ENCODE data around the gene PRMT2.

The PRMT2 gene

GRCh38 chr21:46597896-46598343 is 37.6 kb upstream of the PRMT2 start:
- Histone ChIP-seq H3K23ac (ENCODE audit: low read length) (no peak overlapping the region), H3K27ac (ENCODE audit: low read depth, low read length) (no peak overlapping the region), H2BK5ac (ENCODE audit: low read depth, low read length, poor library complexity) (no peak overlapping the region), H2AK5ac (ENCODE audit: low read length) (no peak overlapping the region), H4K8ac (ENCODE audit: low read depth, low read length) (no peak overlapping the region), H3K36me3 (ENCODE audit: control insufficient read depth in 1 of 2, insufficient read depth in 2 of 2, low read length in 2 of 2) (no peaks in the 10 kb centered on the region), H3K79me2 (ENCODE audit: control insufficient read depth, insufficient read depth, low read length, poor library complexity) (peaks cover 1% of the 10 kb centered on the region), H3K4me1 (ENCODE audit: control insufficient read depth in 1 of 2, insufficient read depth in 2 of 2, low read length in 2 of 2) (peaks cover 5 to 6% of the 10 kb centered on the region in 2 experiments), H3K4me2 (ENCODE audit: low read length) (no peak overlapping the region), H3K9ac (ENCODE audit: low read length) (no peak overlapping the region), H2BK12ac (ENCODE audit: low read length) (no peak overlapping the region), H4K91ac (ENCODE audit: low read depth, low read length) (no peak overlapping the region), H3K4ac (ENCODE audit: low read depth, low read length) (no peak overlapping the region), H3K4me3 (ENCODE audit: low read depth, low read length) (no peak overlapping the region), H3K18ac (ENCODE audit: low read length) (no peak overlapping the region), H2AFZ (ENCODE audit: insufficient read depth, low read length, poor library complexity) (no peak overlapping the region), H3K14ac (ENCODE audit: low read length) (no peak overlapping the region), H3K9me3 (ENCODE audit: insufficient read depth, low read depth, low read length) (peaks cover 17% of the 10 kb centered on the region), H4K12ac (ENCODE audit: low read depth, low read length) (no peak overlapping the region), H3K27me3 (ENCODE audit: insufficient read depth, low read length) (no peaks in the 10 kb centered on the region), H3K79me1 (ENCODE audit: low read length) (peaks cover 4% of the 10 kb centered on the region), H2BK120ac (ENCODE audit: insufficient read depth, low read length, poor library complexity) (no peak overlapping the region)
- DNase-seq = no peak
- WGBS (ENCODE audit: extremely low coverage, insufficient coverage, insufficient read length) = no CpG with 5 or more reads among the region's 20 CpGs

DNA sequence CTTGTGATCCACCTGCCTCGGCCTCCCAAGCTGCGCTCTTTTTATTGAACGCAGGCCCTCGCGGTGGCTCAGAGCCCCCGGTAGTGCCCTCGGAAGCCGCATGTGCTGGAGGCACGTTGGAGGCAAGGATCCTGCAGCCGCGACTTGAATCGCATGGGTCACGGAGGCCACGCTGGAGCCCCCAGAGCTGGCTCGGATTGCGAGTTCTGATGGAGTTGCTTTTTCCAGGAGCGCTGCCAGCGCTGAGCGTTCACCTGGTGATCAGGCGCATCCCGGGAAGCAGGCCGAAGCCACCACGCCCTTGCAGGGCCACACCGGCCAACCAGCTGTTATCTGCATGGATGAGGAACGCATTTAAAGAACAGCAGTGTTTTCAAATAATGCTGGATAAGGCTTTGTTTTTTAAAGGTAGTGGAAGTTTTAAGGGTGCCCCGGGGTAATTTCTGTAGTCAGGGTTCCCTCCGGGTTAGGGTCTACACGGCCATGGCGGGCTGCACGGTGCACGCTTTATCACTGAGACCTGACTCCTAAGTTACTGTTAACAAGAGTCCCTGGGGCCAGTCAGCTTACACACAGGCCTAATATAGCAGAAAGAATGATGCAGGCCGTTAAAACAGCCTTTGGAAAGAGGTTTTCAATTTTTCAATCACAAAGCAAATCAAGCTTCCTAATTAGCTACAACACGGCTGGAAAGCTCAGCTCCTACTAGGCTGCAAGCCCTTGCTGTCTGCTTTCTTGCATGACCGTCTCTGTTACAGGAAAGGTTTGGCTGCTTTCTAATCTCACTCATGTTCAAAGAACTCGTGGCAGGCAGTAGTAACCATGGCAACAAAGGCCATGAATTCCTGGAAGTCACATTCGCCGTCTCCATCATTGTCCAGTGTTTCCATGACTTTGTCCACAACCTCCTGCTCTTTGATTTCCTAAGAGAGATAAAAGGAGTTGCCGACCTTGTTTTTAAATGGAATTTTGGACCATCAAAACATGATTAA is 36.6 kb upstream of the PRMT2 start:
- peak overlapping the region; percentile 17 for H3K14ac ChIP-seq (ENCODE audit: low read length)
- peak overlapping the region; percentile 15 for H3K4me2 ChIP-seq (ENCODE audit: low read length)
- no peaks in the 10 kb centered on the region for H3K27me3 ChIP-seq (ENCODE audit: insufficient read depth, low read length)
- H2AK5ac ChIP-seq (ENCODE audit: low read length) = no peak overlapping the region
- peaks cover 5 to 6% of the 10 kb centered on the region in 2 experiments for H3K4me1 ChIP-seq (ENCODE audit: control insufficient read depth in 1 of 2, insufficient read depth in 2 of 2, low read length in 2 of 2)
- H2BK12ac ChIP-seq (ENCODE audit: low read length) = peak overlapping the region; percentile 15
- no peak overlapping the region for H3K18ac ChIP-seq (ENCODE audit: low read length)
- H3K9me3 ChIP-seq (ENCODE audit: insufficient read depth, low read depth, low read length) = peaks cover 17% of the 10 kb centered on the region
- no peak overlapping the region for H4K91ac ChIP-seq (ENCODE audit: low read depth, low read length)
- WGBS (ENCODE audit: extremely low coverage, insufficient coverage, insufficient read length) = no CpG with 5 or more reads among the region's 38 CpGs
- peak overlapping the region; percentile 7 for H4K8ac ChIP-seq (ENCODE audit: low read depth, low read length)
- peaks cover 1% of the 10 kb centered on the region for H3K79me2 ChIP-seq (ENCODE audit: control insufficient read depth, insufficient read depth, low read length, poor library complexity)
- no peak overlapping the region for H2BK5ac ChIP-seq (ENCODE audit: low read depth, low read length, poor library complexity)
- H3K23ac ChIP-seq (ENCODE audit: low read length) = no peak overlapping the region
- peaks cover 4% of the 10 kb centered on the region for H3K79me1 ChIP-seq (ENCODE audit: low read length)
- no peak overlapping the region for H2BK120ac ChIP-seq (ENCODE audit: insufficient read depth, low read length, poor library complexity)
- H3K4ac ChIP-seq (ENCODE audit: low read depth, low read length) = no peak overlapping the region
- no peak overlapping the region for H3K27ac ChIP-seq (ENCODE audit: low read depth, low read length)
- H2AFZ ChIP-seq (ENCODE audit: insufficient read depth, low read length, poor library complexity) = no peak overlapping the region
- H3K9ac ChIP-seq (ENCODE audit: low read length) = no peak overlapping the region
- no peak overlapping the region for H4K12ac ChIP-seq (ENCODE audit: low read depth, low read length)
- no peaks in the 10 kb centered on the region for H3K36me3 ChIP-seq (ENCODE audit: control insufficient read depth in 1 of 2, insufficient read depth in 2 of 2, low read length in 2 of 2)
- no peak overlapping the region for H3K4me3 ChIP-seq (ENCODE audit: low read depth, low read length)
- DNase-seq = peak; percentile 66 to 95

DNA sequence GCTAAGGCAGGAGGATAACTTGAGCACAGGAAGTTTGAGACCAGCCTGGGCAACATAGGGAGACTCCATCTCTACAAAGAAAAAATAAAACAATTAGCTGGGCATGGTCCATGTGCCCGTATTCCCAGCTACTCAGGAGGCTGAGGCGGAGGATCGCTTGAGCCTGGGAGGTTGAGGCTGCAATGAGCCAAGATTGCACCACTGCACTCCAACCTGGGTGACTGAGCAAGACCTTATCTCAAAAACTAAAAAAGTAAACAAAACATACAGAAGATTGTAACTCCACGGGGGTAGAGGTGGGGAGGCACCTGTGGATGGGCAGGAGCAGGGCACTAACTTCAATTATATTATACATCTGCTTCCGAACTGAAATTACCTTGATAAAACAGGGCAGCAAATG is 35.2 kb upstream of the PRMT2 start:
- Histone ChIP-seq H3K4me1 (ENCODE audit: control insufficient read depth in 1 of 2, insufficient read depth in 2 of 2, low read length in 2 of 2) (peaks cover 5 to 6% of the 10 kb centered on the region in 2 experiments), H3K79me1 (ENCODE audit: low read length) (peaks cover 4% of the 10 kb centered on the region), H3K18ac (ENCODE audit: low read length) (no peak overlapping the region), H3K4me3 (ENCODE audit: low read depth, low read length) (no peak overlapping the region), H2BK12ac (ENCODE audit: low read length) (no peak overlapping the region), H2AFZ (ENCODE audit: insufficient read depth, low read length, poor library complexity) (no peak overlapping the region), H3K9ac (ENCODE audit: low read length) (no peak overlapping the region), H3K79me2 (ENCODE audit: control insufficient read depth, insufficient read depth, low read length, poor library complexity) (peaks cover 1% of the 10 kb centered on the region), H3K27me3 (ENCODE audit: insufficient read depth, low read length) (no peaks in the 10 kb centered on the region), H2BK5ac (ENCODE audit: low read depth, low read length, poor library complexity) (no peak overlapping the region), H3K36me3 (ENCODE audit: control insufficient read depth in 1 of 2, insufficient read depth in 2 of 2, low read length in 2 of 2) (no peaks in the 10 kb centered on the region), H3K27ac (ENCODE audit: low read depth, low read length) (no peak overlapping the region), H4K8ac (ENCODE audit: low read depth, low read length) (no peak overlapping the region), H3K4ac (ENCODE audit: low read depth, low read length) (no peak overlapping the region), H3K14ac (ENCODE audit: low read length) (no peak overlapping the region), H2AK5ac (ENCODE audit: low read length) (no peak overlapping the region), H3K4me2 (ENCODE audit: low read length) (no peak overlapping the region), H2BK120ac (ENCODE audit: insufficient read depth, low read length, poor library complexity) (no peak overlapping the region), H4K91ac (ENCODE audit: low read depth, low read length) (no peak overlapping the region), H3K9me3 (ENCODE audit: insufficient read depth, low read depth, low read length) (peaks cover 9% of the 10 kb centered on the region), H3K23ac (ENCODE audit: low read length) (no peak overlapping the region), H4K12ac (ENCODE audit: low read depth, low read length) (no peak overlapping the region)
- no peak for DNase-seq
- no CpG with 5 or more reads among the region's 5 CpGs for WGBS (ENCODE audit: extremely low coverage, insufficient coverage, insufficient read length)

DNA sequence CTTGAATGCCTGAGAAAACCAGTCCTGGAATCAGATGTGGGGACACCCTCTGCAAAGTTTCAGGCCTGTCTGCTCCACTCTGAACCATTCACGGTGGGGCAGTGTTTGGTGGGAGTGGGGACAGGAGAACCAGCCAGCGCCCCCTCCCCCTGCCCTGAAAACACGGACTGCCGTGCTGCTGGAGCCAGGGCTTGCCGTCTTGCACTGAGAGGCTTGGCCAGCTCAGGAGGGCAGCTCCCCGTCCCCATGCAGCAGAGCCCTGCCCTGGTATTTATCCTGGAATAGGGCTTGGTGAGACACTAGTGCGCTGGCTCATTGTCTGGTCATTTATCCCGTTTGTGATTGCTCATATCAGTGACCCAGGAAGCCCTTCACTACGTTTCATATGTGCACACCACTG is 34.5 kb upstream of the PRMT2 start:
- Histone ChIP-seq H3K79me1 (ENCODE audit: low read length) (peaks cover 4% of the 10 kb centered on the region), H2BK12ac (ENCODE audit: low read length) (no peak overlapping the region), H3K4ac (ENCODE audit: low read depth, low read length) (no peak overlapping the region), H3K4me1 (ENCODE audit: control insufficient read depth in 1 of 2, insufficient read depth in 2 of 2, low read length in 2 of 2) (peaks cover 5 to 6% of the 10 kb centered on the region in 2 experiments), H3K27me3 (ENCODE audit: insufficient read depth, low read length) (no peaks in the 10 kb centered on the region), H4K91ac (ENCODE audit: low read depth, low read length) (no peak overlapping the region), H3K79me2 (ENCODE audit: control insufficient read depth, insufficient read depth, low read length, poor library complexity) (peaks cover 1% of the 10 kb centered on the region), H3K9ac (ENCODE audit: low read length) (no peak overlapping the region), H3K4me2 (ENCODE audit: low read length) (no peak overlapping the region), H4K12ac (ENCODE audit: low read depth, low read length) (no peak overlapping the region), H3K27ac (ENCODE audit: low read depth, low read length) (no peak overlapping the region), H2BK5ac (ENCODE audit: low read depth, low read length, poor library complexity) (no peak overlapping the region), H3K36me3 (ENCODE audit: control insufficient read depth in 1 of 2, insufficient read depth in 2 of 2, low read length in 2 of 2) (no peaks in the 10 kb centered on the region), H3K4me3 (ENCODE audit: low read depth, low read length) (no peak overlapping the region), H2AFZ (ENCODE audit: insufficient read depth, low read length, poor library complexity) (no peak overlapping the region), H3K14ac (ENCODE audit: low read length) (no peak overlapping the region), H2BK120ac (ENCODE audit: insufficient read depth, low read length, poor library complexity) (no peak overlapping the region), H4K8ac (ENCODE audit: low read depth, low read length) (no peak overlapping the region), H3K9me3 (ENCODE audit: insufficient read depth, low read depth, low read length) (peaks cover 9% of the 10 kb centered on the region), H3K23ac (ENCODE audit: low read length) (no peak overlapping the region), H2AK5ac (ENCODE audit: low read length) (no peak overlapping the region), H3K18ac (ENCODE audit: low read length) (no peak overlapping the region)
- WGBS (ENCODE audit: extremely low coverage, insufficient coverage, insufficient read length) = no CpG with 5 or more reads among the region's 9 CpGs
- no peak for DNase-seq
